ENCODE data around the gene OR10A6.

DNA sequence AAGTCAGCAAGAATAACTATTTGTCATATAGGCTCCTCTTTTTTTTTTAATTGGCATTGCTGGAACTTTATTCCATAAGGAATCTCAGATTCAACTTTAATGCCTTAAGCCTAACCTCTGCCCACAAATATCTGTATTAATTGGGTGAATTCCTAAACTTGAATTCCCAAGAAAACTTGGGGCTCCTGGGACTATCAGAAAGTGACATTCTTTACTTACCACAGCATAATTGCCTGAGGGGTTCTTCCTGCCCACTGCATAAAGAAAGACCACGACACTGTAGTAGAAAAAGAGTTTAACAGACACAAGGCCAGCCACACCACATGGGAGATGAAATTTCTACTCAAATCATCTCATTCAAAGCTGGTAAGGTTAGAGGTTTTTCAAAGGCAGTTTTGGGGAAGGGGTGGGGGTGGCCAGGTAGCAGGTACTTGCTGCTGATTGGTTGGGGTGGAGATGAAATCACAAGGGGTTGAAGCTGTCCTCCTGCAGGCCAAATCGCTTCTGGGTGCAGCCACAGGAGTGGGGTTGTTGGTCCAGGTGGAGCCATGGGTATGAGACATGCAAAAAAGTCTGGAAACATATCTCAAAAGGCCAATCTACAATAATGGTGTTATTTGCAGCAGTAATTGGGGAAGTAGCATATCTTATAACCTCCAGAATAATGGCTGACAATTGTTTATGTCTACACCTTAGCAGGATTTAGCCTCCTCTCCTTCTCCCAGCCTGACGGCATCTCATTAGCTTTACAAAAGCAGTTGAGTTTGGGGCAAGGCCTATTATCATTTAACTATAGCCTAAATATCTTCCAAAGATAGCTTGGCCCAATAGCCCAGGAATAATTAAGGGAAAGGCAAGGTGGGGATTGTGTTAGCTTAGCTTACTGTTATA is 38.9 kb upstream of the OR10A6 start:
- TF ChIP-seq EZH2 (IDR thresholded peaks at IDR 0.05; ENCODE audit: borderline replicate concordance) (no peak), EZH2phosphoT487 (IDR thresholded peaks at IDR 0.05; ENCODE audit: low read depth, severe bottlenecking, unreplicated experiment) (no peak)
- TF ChIP-seq, protein P1, sequence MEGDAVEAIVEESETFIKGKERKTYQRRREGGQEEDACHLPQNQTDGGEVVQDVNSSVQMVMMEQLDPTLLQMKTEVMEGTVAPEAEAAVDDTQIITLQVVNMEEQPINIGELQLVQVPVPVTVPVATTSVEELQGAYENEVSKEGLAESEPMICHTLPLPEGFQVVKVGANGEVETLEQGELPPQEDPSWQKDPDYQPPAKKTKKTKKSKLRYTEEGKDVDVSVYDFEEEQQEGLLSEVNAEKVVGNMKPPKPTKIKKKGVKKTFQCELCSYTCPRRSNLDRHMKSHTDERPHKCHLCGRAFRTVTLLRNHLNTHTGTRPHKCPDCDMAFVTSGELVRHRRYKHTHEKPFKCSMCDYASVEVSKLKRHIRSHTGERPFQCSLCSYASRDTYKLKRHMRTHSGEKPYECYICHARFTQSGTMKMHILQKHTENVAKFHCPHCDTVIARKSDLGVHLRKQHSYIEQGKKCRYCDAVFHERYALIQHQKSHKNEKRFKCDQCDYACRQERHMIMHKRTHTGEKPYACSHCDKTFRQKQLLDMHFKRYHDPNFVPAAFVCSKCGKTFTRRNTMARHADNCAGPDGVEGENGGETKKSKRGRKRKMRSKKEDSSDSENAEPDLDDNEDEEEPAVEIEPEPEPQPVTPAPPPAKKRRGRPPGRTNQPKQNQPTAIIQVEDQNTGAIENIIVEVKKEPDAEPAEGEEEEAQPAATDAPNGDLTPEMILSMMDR (IDR thresholded peaks at IDR 0.05; ENCODE audit: poor library complexity): no peak

All from hepatocyte (in vitro differentiated cells).